ENCODE results near the gene CTTNBP2NL. TPM values are rescaled to one million over a fixed set of nuclear protein-coding genes. Genes with fewer than 3 reads are reported as not detected.
"Not testable (repeated sequence)": the region's sequence is repeated elsewhere in the genome, so short reads cannot be mapped to it uniquely, and the experiment has no call there.

CTTNBP2NL gene
- total RNA-seq, 6 experiments from 2014 or later: 3.5 to 8.1 (median 4.8) TPM

GRCh38 chr1:112478314-112478713, 82.3 kb downstream of the CTTNBP2NL start:
- H3K27me3 ChIP-seq: no peaks in the 10 kb centered on the region
- DNase-seq: no peak
- no peak overlapping the region for H3K4me3 ChIP-seq
- no peaks in the 10 kb centered on the region for H3K36me3 ChIP-seq
- 86% methylated on average over 1 of the region's 1 CpG for WGBS (ENCODE audit: insufficient coverage, low coverage, low lambda C conversion rate, missing lambda C conversion rate)
- no peak for ATAC-seq
- no peaks in the 10 kb centered on the region for H3K4me1 ChIP-seq
- intact Hi-C loops (cut with DNase I): no loop called here
- TF ChIP-seq POLR2A (IDR thresholded peaks at IDR 0.05) (no peak), CTCF (IDR thresholded peaks at IDR 0.05) (no peak)
- no peak overlapping the region for H3K27ac ChIP-seq
- no peaks in the 10 kb centered on the region for H3K9me3 ChIP-seq

GRCh38 chr1:112486063-112486462, 90.0 kb downstream of the CTTNBP2NL start:
- H3K27me3 ChIP-seq; intact Hi-C loops (cut with DNase I); ATAC-seq; H3K4me1 ChIP-seq; H3K36me3 ChIP-seq; H3K27ac ChIP-seq; DNase-seq; H3K9me3 ChIP-seq; H3K4me3 ChIP-seq: not testable (repeated sequence)
- WGBS (ENCODE audit: insufficient coverage, low coverage, low lambda C conversion rate, missing lambda C conversion rate): 100% methylated on average over 1 of the region's 1 CpG

GRCh38 chr1:112487686-112488085, 91.7 kb downstream of the CTTNBP2NL start:
- WGBS (ENCODE audit: insufficient coverage, low coverage, low lambda C conversion rate, missing lambda C conversion rate): 78% methylated on average over 4 of the region's 6 CpGs
- H3K4me3 ChIP-seq; H3K9me3 ChIP-seq; intact Hi-C loops (cut with DNase I); ATAC-seq; DNase-seq; H3K27ac ChIP-seq; H3K4me1 ChIP-seq; H3K36me3 ChIP-seq; H3K27me3 ChIP-seq: not testable (repeated sequence)

- no peak overlapping the region for H3K4me3 ChIP-seq
- no peaks in the 10 kb centered on the region for H3K27me3 ChIP-seq
- H3K9me3 ChIP-seq: no peaks in the 10 kb centered on the region
- TF ChIP-seq CTCF (IDR thresholded peaks at IDR 0.05) (no peak), POLR2A (IDR thresholded peaks at IDR 0.05) (no peak)
- 82% methylated on average over 3 of the region's 5 CpGs for WGBS (ENCODE audit: insufficient coverage, low coverage, low lambda C conversion rate, missing lambda C conversion rate)
- H3K36me3 ChIP-seq: no peaks in the 10 kb centered on the region
- no peak overlapping the region for H3K27ac ChIP-seq
- H3K4me1 ChIP-seq: no peaks in the 10 kb centered on the region
- intact Hi-C loops (cut with DNase I): no loop called here
- DNase-seq: no peak
- no peak for ATAC-seq
Observed at GRCh38 chr1:112488141-112488540, 92.1 kb downstream of the CTTNBP2NL start.

- no peak for DNase-seq
- no peak overlapping the region for H3K27ac ChIP-seq
- no peaks in the 10 kb centered on the region for H3K36me3 ChIP-seq
- 92% methylated on average over 1 of the region's 1 CpG for WGBS (ENCODE audit: insufficient coverage, low coverage, low lambda C conversion rate, missing lambda C conversion rate)
- no peaks in the 10 kb centered on the region for H3K9me3 ChIP-seq
- H3K4me3 ChIP-seq: no peak overlapping the region
- H3K27me3 ChIP-seq: no peaks in the 10 kb centered on the region
- no peaks in the 10 kb centered on the region for H3K4me1 ChIP-seq
- no peak for TF ChIP-seq CTCF (IDR thresholded peaks at IDR 0.05)
- TF ChIP-seq POLR2A (IDR thresholded peaks at IDR 0.05): no peak
- intact Hi-C loops (cut with DNase I): no loop called here
- no peak for ATAC-seq
Observed at GRCh38 chr1:112492076-112492475, 96.1 kb downstream of the CTTNBP2NL start.

GRCh38 chr1:112493351-112493750, 97.3 kb downstream of the CTTNBP2NL start:
- WGBS (ENCODE audit: insufficient coverage, low coverage, low lambda C conversion rate, missing lambda C conversion rate): 43% methylated on average over 4 of the region's 6 CpGs
- Histone ChIP-seq H3K27me3 (no peaks in the 10 kb centered on the region), H3K4me1 (no peaks in the 10 kb centered on the region)

More at GRCh38 chr1:112493351-112493750, 97.3 kb downstream of the CTTNBP2NL start:
- intact Hi-C loops (cut with DNase I): no loop called here
- no peak overlapping the region for H3K4me3 ChIP-seq
- no peak for ATAC-seq
- no peak overlapping the region for H3K27ac ChIP-seq
- no peaks in the 10 kb centered on the region for H3K9me3 ChIP-seq
- no peaks in the 10 kb centered on the region for H3K36me3 ChIP-seq
- TF ChIP-seq CTCF (IDR thresholded peaks at IDR 0.05) (no peak), POLR2A (IDR thresholded peaks at IDR 0.05) (no peak)
- DNase-seq: no peak

Measured in right lobe of liver (tissue), 6 donors.